HG02678 (cell line): ENCODE results near the gene YOD1.
"Not testable (repeated sequence)": the region's sequence is repeated elsewhere in the genome, so short reads cannot be mapped to it uniquely, and the experiment has no call there.

Experiments
- ATAC-seq: cut with Tn5 transposase; IDR thresholded peaks from one replicate; pipeline ENCODE4 v1.9.1; 2021; ENCODE audit warnings: mild to moderate bottlenecking, moderate library complexity; ENCODE audit not compliant: unreplicated experiment

Gene YOD1

GRCh38 chr1:207050480-207051190, 373 bp downstream of the YOD1 start:
- peak; percentile 52 for ATAC-seq

- ATAC-seq = peak; percentile 42
These were observed 1.0 kb downstream of the YOD1 start for GRCh38 chr1:207049974-207050391.

GRCh38 chr1:207049514-207049913, 1.5 kb downstream of the YOD1 start:
- no peak for ATAC-seq

- no peak for ATAC-seq
These were observed 2.0 kb downstream of the YOD1 start for GRCh38 chr1:207049054-207049453.

GRCh38 chr1:207048041-207048440, 3.0 kb downstream of the YOD1 start:
- ATAC-seq = no peak

GRCh38 chr1:207047505-207047904, 3.5 kb downstream of the YOD1 start:
- ATAC-seq = no peak

GRCh38 chr1:207045453-207045852, 5.6 kb downstream of the YOD1 start:
- no peak for ATAC-seq

- ATAC-seq = not testable (repeated sequence)
These were observed 9.6 kb downstream of the YOD1 start for GRCh38 chr1:207041397-207041796.

- no peak for ATAC-seq
These were observed 10.9 kb downstream of the YOD1 start for GRCh38 chr1:207040181-207040533.

GRCh38 chr1:207039380-207040180, 11.4 kb downstream of the YOD1 start:
- ATAC-seq = no peak

- no peak for ATAC-seq
These were observed 14.1 kb downstream of the YOD1 start for GRCh38 chr1:207036865-207037264.

- ATAC-seq = no peak
These were observed 15.0 kb downstream of the YOD1 start for GRCh38 chr1:207035877-207036551.

- no peak for ATAC-seq
These were observed 16.0 kb downstream of the YOD1 start for GRCh38 chr1:207034998-207035397.

- ATAC-seq = no peak
These were observed 16.8 kb downstream of the YOD1 start for GRCh38 chr1:207034208-207034607.

- ATAC-seq = no peak
These were observed 17.7 kb downstream of the YOD1 start for GRCh38 chr1:207033302-207033701.

- no peak for ATAC-seq
These were observed 18.4 kb downstream of the YOD1 start, which contains the start of gene C1orf116 for GRCh38 chr1:207032528-207033017. C1orf116 (minus strand) TSS chr1:207032756; CDS start chr1:207027598, 5,158 bp downstream.

- ATAC-seq = no peak
These were observed 19.3 kb downstream of the YOD1 start for GRCh38 chr1:207031632-207032264.

GRCh38 chr1:207031016-207031415, 20.0 kb downstream of the YOD1 start:
- ATAC-seq = no peak

GRCh38 chr1:207030522-207031009, 20.4 kb downstream of the YOD1 start:
- no peak for ATAC-seq

GRCh38 chr1:207029701-207030521, 21.1 kb downstream of the YOD1 start:
- ATAC-seq = no peak
